ENCODE results near the gene POLRMT. TPM values are rescaled to one million over a fixed set of nuclear protein-coding genes. Genes with fewer than 3 reads are reported as not detected.

Gene POLRMT
- total RNA-seq, 1 donor from 2014 or later = 35.5 TPM

GRCh38 chr19:651991-652390 is 18.7 kb upstream of the POLRMT start:
- Mint-ChIP-seq H3K4me1 (ENCODE audit: low read depth) (no peaks in the 10 kb centered on the region), H3K27ac (ENCODE audit: unreplicated experiment) (no peak overlapping the region), H3K9me3 (ENCODE audit: low read depth) (no peaks in the 10 kb centered on the region), H3K36me3 (ENCODE audit: low read depth) (peaks cover 5% of the 10 kb centered on the region), H3K4me3 (ENCODE audit: unreplicated experiment) (no peak overlapping the region), H3K27me3 (ENCODE audit: low read depth) (no peaks in the 10 kb centered on the region)
- no peak for DNase-seq (ENCODE audit: low spot score)
- no peak for TF ChIP-seq CTCF (IDR thresholded peaks at IDR 0.05)

- H3K36me3 Mint-ChIP-seq (ENCODE audit: low read depth) = peaks cover 5% of the 10 kb centered on the region
- TF ChIP-seq CTCF (IDR thresholded peaks at IDR 0.05) = no peak
- no peak overlapping the region for H3K27ac Mint-ChIP-seq (ENCODE audit: unreplicated experiment)
- H3K9me3 Mint-ChIP-seq (ENCODE audit: low read depth) = no peaks in the 10 kb centered on the region
- no peak for DNase-seq (ENCODE audit: low spot score)
- no peaks in the 10 kb centered on the region for H3K4me1 Mint-ChIP-seq (ENCODE audit: low read depth)
- H3K27me3 Mint-ChIP-seq (ENCODE audit: low read depth) = no peaks in the 10 kb centered on the region
- H3K4me3 Mint-ChIP-seq (ENCODE audit: unreplicated experiment) = no peak overlapping the region
Observed at GRCh38 chr19:651114-651818, 17.9 kb upstream of the POLRMT start.

- Mint-ChIP-seq H3K4me3 (ENCODE audit: unreplicated experiment) (no peak overlapping the region), H3K9me3 (ENCODE audit: low read depth) (no peaks in the 10 kb centered on the region), H3K36me3 (ENCODE audit: low read depth) (peaks cover 7% of the 10 kb centered on the region), H3K27me3 (ENCODE audit: low read depth) (no peaks in the 10 kb centered on the region), H3K4me1 (ENCODE audit: low read depth) (no peaks in the 10 kb centered on the region), H3K27ac (ENCODE audit: unreplicated experiment) (no peak overlapping the region)
- no peak for TF ChIP-seq CTCF (IDR thresholded peaks at IDR 0.05)
- DNase-seq (ENCODE audit: low spot score) = no peak
Observed at GRCh38 chr19:650121-650520, 16.8 kb upstream of the POLRMT start.

- no peak overlapping the region for H3K27ac Mint-ChIP-seq (ENCODE audit: unreplicated experiment)
- no peak overlapping the region for H3K4me3 Mint-ChIP-seq (ENCODE audit: unreplicated experiment)
- no peak for TF ChIP-seq CTCF (IDR thresholded peaks at IDR 0.05)
- H3K4me1 Mint-ChIP-seq (ENCODE audit: low read depth) = no peaks in the 10 kb centered on the region
- H3K27me3 Mint-ChIP-seq (ENCODE audit: low read depth) = no peaks in the 10 kb centered on the region
- no peaks in the 10 kb centered on the region for H3K9me3 Mint-ChIP-seq (ENCODE audit: low read depth)
- peaks cover 8% of the 10 kb centered on the region for H3K36me3 Mint-ChIP-seq (ENCODE audit: low read depth)
- peak; percentile 90 for DNase-seq (ENCODE audit: low spot score)
Observed at GRCh38 chr19:648904-649801, 15.8 kb upstream of the POLRMT start.

- DNase-seq (ENCODE audit: low spot score) = peak; percentile 88
- Mint-ChIP-seq H3K9me3 (ENCODE audit: low read depth) (no peaks in the 10 kb centered on the region), H3K36me3 (ENCODE audit: low read depth) (peaks cover 8% of the 10 kb centered on the region), H3K4me1 (ENCODE audit: low read depth) (no peaks in the 10 kb centered on the region), H3K27ac (ENCODE audit: unreplicated experiment) (no peak overlapping the region), H3K27me3 (ENCODE audit: low read depth) (no peaks in the 10 kb centered on the region), H3K4me3 (ENCODE audit: unreplicated experiment) (no peak overlapping the region)
- no peak for TF ChIP-seq CTCF (IDR thresholded peaks at IDR 0.05)
Observed at GRCh38 chr19:648305-648704, 15.0 kb upstream of the POLRMT start.

Measured in chondrocyte (in vitro differentiated cells).